Pancreas (tissue), 10 donors: ENCODE results near the gene PAX2. TPM values are rescaled to one million over a fixed set of nuclear protein-coding genes. Genes with fewer than 3 reads are reported as not detected.

ENCODE experiments used
- ATAC-seq, 4 donors: fragments of 200-7000 bp; cut with Tn5 transposase; one replicate each; pipeline versions ENCODE4 v1.8.0 to v1.9.1; 2020; ENCODE audit warnings: mild to moderate bottlenecking in 4 of 4, moderate library complexity in 4 of 4
- DNase-seq, 6 donors: peaks; one replicate each; pipeline ENCODE4 v3.0.0-alpha.2; 2020
- FAIRE-seq: peaks from 2 replicates; lab custom pipeline; 2012; peaks lifted over from hg19 to GRCh38; lab: Jason Lieb, UNC
- H3K27ac ChIP-seq, 4 donors: fragments of 200-600 bp; sonication (generic); 1 replicate in 3 of 4; 2 replicates in 1 of 4; pipeline versions ENCODE4 v1.5.0 to v1.8.0; 2020
- H3K27me3 ChIP-seq, 4 donors: fragments of 200-600 bp; one replicate each; pipeline ENCODE4 v1.8.0; 2021
- H3K36me3 ChIP-seq, 3 donors: fragments of 200-600 bp; sonication (generic) in 1 of 3; one replicate each; pipeline versions ENCODE4 v1.5.0 to v1.8.0; 2020 to 2021
- H3K4me1 ChIP-seq, 3 donors: fragments of 200-600 bp; one replicate each; pipeline ENCODE4 v1.8.0; 2021
- H3K4me3 ChIP-seq, 4 donors: fragments of 200-600 bp; sonication (generic) in 2 of 4; one replicate each; pipeline versions ENCODE4 v1.5.0 to v1.8.0; 2020 to 2021
- H3K9me3 ChIP-seq, 4 donors: fragments of 200-600 bp; one replicate each; pipeline ENCODE4 v1.8.0; 2021
- CTCF ChIP-seq, 4 donors: fragments of 200-600 bp; sonication (generic) in 3 of 4; IDR thresholded peaks; one replicate each; pipeline versions ENCODE4 v1.5.0 to v1.8.0; 2021; ENCODE audit warnings: antibody characterized with exemption in 4 of 4
- WGBS, 2 donors: extraction: QIAGEN DNeasy Blood & Tissue Kit; methylation state at CpG; one replicate each; pipeline ENCODE4 v1.1.7; 2013; 5-methylcytosine and 5-hydroxymethylcytosine counted together
- intact Hi-C, 3 donors: fragments of 100-400 bp; cut with DNase I; formaldehyde crosslinking; loops; one replicate each; pipeline versions ENCODE4 v1.11.1 to v1.14.2; 2022
- polyA plus RNA-seq, 2 donors: library from polyadenylated mRNA; stranded (reverse); fragments of 200-250 nt; gene quantifications; one replicate each; pipeline ENCODE4 v1.2.3, GENCODE V29; 2013
- total RNA-seq, 6 donors: library from RNA; stranded (reverse); fragmentation: NEBNext Ultra II Directional in 4 of 6; extraction: Animal tissue kit (Norgen Biotek cat#: 25700) in 4 of 6; gene quantifications; one replicate each; pipeline versions ENCODE4 v1.2.1 to v1.2.4, GENCODE V29; 2021 to 2023
- donor health status: healthy with polysubstance abuse.
- donor health status: DM: no; HTN: no; CAD: no; lungs with moderate emphysema.
- donor health status: DM: no; HTN: no; CAD: no.
- donor health status: control.
- donor health status: control.
- donor health status: Bipolar disorder and iron deficiency.
- donor health status: DM: yes; HTN: yes; CAD: no.
- donor health status: DM: no; HTN: no; CAD: no.
- donor health status: DM: no; HTN: no; CAD: no.
- donor health status: DM: yes; HTN: yes; CAD: no.

Gene PAX2
- total and polyA plus RNA-seq, 8 donors = 0.07 to 0.49 (median 0.26) TPM

GRCh38 chr10:100826983-100827818 is 81.8 kb downstream of the PAX2 start:
- Histone ChIP-seq H3K4me3 (peak overlapping the region; percentile 30 to 65 (median 64)), H3K9me3 (no peaks in the 10 kb centered on the region), H3K27me3 (peaks cover 0 to 11% (median 0%) of the 10 kb centered on the region in 4 donors), H3K36me3 (no peaks in the 10 kb centered on the region), H3K27ac (peak overlapping the region in 1 of 4 donors; percentile 31), H3K4me1 (peaks cover 0 to 5% (median 4%) of the 10 kb centered on the region in 3 donors)
- TF ChIP-seq CTCF (IDR thresholded peaks at IDR 0.05) = peak; percentile 14 to 25 (median 23)
- intact Hi-C loops = no loop called here
- ATAC-seq (peak; percentile 81 to 87 (median 86)), FAIRE-seq (no peak), DNase-seq (peak; percentile 59 to 92 (median 67))
- 1% methylated on average over 47 to 68 of the region's 68 CpGs for WGBS, 2 donors

- peaks cover 0 to 11% (median 0%) of the 10 kb centered on the region in 4 donors for H3K27me3 ChIP-seq
- FAIRE-seq = no peak
Observed at GRCh38 chr10:100827819-100828737, 82.7 kb downstream of the PAX2 start.

GRCh38 chr10:100828738-100829096 is 83.3 kb downstream of the PAX2 start:
- no peak for TF ChIP-seq CTCF (IDR thresholded peaks at IDR 0.05)
- Histone ChIP-seq H3K9me3 (no peaks in the 10 kb centered on the region), H3K4me1 (peaks cover 0 to 5% (median 4%) of the 10 kb centered on the region in 3 donors), H3K4me3 (peak overlapping the region in 2 of 4 donors; percentile 63 to 65), H3K27ac (no peak overlapping the region), H3K27me3 (peaks cover 0 to 11% (median 0%) of the 10 kb centered on the region in 4 donors), H3K36me3 (no peaks in the 10 kb centered on the region)
- 2% methylated on average over 20 of the region's 20 CpGs for WGBS, 2 donors
- intact Hi-C loops = no loop called here
- peak in 4 of 6 donors; percentile 26 to 66 (median 36) for DNase-seq
- peak; percentile 41 to 67 (median 58) for ATAC-seq
- FAIRE-seq = no peak

More at GRCh38 chr10:100827819-100828737, 82.7 kb downstream of the PAX2 start:
- peak; percentile 71 to 78 (median 74) for ATAC-seq
- Histone ChIP-seq H3K36me3 (no peaks in the 10 kb centered on the region), H3K27ac (no peak overlapping the region), H3K9me3 (no peaks in the 10 kb centered on the region), H3K4me3 (peak overlapping the region; percentile 30 to 65 (median 64)), H3K4me1 (peaks cover 0 to 5% (median 4%) of the 10 kb centered on the region in 3 donors)
- peak in 1 of 4 donors; percentile 10 for TF ChIP-seq CTCF (IDR thresholded peaks at IDR 0.05)
- DNase-seq = peak; percentile 42 to 85 (median 64)
- 4 to 6% methylated on average over 66 to 69 of the region's 69 CpGs for WGBS, 2 donors
- intact Hi-C loops = no loop called here

- no peak for TF ChIP-seq CTCF (IDR thresholded peaks at IDR 0.05)
- no peak for FAIRE-seq
- H3K4me3 ChIP-seq = peak overlapping the region in 3 of 4 donors; percentile 2 to 65 (median 63)
- no peaks in the 10 kb centered on the region for H3K36me3 ChIP-seq
- peak in 1 of 6 donors; percentile 68 for DNase-seq
- intact Hi-C loops = no loop called here
- H3K27me3 ChIP-seq = peaks cover 0 to 11% (median 0%) of the 10 kb centered on the region in 4 donors
- H3K4me1 ChIP-seq = peaks cover 0 to 5% (median 4%) of the 10 kb centered on the region in 3 donors
- WGBS, 2 donors = 7 to 11% methylated on average over 56 to 58 of the region's 58 CpGs
- peak in 2 of 4 donors; percentile 5 to 8 for ATAC-seq
- no peak overlapping the region for H3K27ac ChIP-seq
- no peaks in the 10 kb centered on the region for H3K9me3 ChIP-seq
Observed at GRCh38 chr10:100829097-100829870, 83.9 kb downstream of the PAX2 start.
